Liver (tissue), 3 donors: Measurements from ENCODE around the gene FRMD4A.
A peak's percentile ranks its signal among the peaks of the same experiment; 100 is the strongest.

ENCODE experiments used
- EGR1 ChIP-seq, 2 donors: IDR thresholded peaks; 2 replicates each; pipeline ENCODE4 v1.6.1; 2016 to 2018; ENCODE audit warnings: antibody characterized with exemption in 2 of 2, low read depth in 2 of 2
- FOXA1 ChIP-seq: IDR thresholded peaks from 2 replicates; pipeline ENCODE4 v1.6.1; 2016; ENCODE audit warnings: antibody characterized with exemption
- GABPA ChIP-seq, 2 donors: IDR thresholded peaks in 1 of 2; conservative IDR thresholded peaks in 1 of 2; 2 replicates each; pipeline ENCODE4 v1.6.1; 2016; ENCODE audit warnings: antibody characterized with exemption in 2 of 2, mild to moderate bottlenecking in 1 of 2, moderate library complexity in 1 of 2
- HNF4A ChIP-seq, 2 donors: conservative IDR thresholded peaks; 2 replicates each; pipeline ENCODE4 v1.6.1; 2016; ENCODE audit warnings: antibody characterized with exemption in 2 of 2, mild to moderate bottlenecking in 2 of 2
- JUND ChIP-seq, 2 donors: IDR thresholded peaks; 2 replicates each; pipeline ENCODE4 v1.6.1; 2016; ENCODE audit warnings: antibody characterized with exemption in 2 of 2
- RAD21 ChIP-seq, 2 donors: IDR thresholded peaks; 2 replicates each; pipeline ENCODE4 v1.6.1; 2016; ENCODE audit warnings: antibody characterized with exemption in 2 of 2, mild to moderate bottlenecking in 2 of 2
- RXRA ChIP-seq, 2 donors: IDR thresholded peaks; 2 replicates each; pipeline ENCODE4 v1.6.1; 2017 to 2018; ENCODE audit warnings: antibody characterized with exemption in 2 of 2, mild to moderate bottlenecking in 1 of 2
- SP1 ChIP-seq: IDR thresholded peaks from 2 replicates; pipeline ENCODE4 v1.6.1; 2018; ENCODE audit warnings: antibody characterized with exemption, mild to moderate bottlenecking
- TAF1 ChIP-seq: conservative IDR thresholded peaks from 2 replicates; pipeline ENCODE4 v1.6.1; 2016; ENCODE audit warnings: antibody characterized with exemption, mild to moderate bottlenecking
- YY1 ChIP-seq: IDR thresholded peaks from 2 replicates; pipeline ENCODE4 v1.6.1; 2016; ENCODE audit warnings: antibody characterized with exemption, mild to moderate bottlenecking
- TF ChIP-seq, protein P1 (sequence below): fragments of 150-350 bp; IDR thresholded peaks from 2 replicates; pipeline ENCODE4 v1.5.1; 2017; ENCODE audit warnings: improper control_type of control experiment, low read depth, low read length; ENCODE audit not compliant: missing input control
- TF ChIP-seq, protein P2 (sequence below): IDR thresholded peaks from 2 replicates; pipeline ENCODE4 v1.6.1; 2016; ENCODE audit warnings: antibody characterized with exemption
- TF ChIP-seq, protein P3 (sequence below): IDR thresholded peaks from 2 replicates; pipeline ENCODE4 v1.6.1; 2016; ENCODE audit warnings: antibody characterized with exemption
- TF ChIP-seq, protein P4 (sequence below): IDR thresholded peaks from 2 replicates; pipeline ENCODE4 v1.6.1; 2016; ENCODE audit warnings: antibody characterized with exemption
- donor health status: healthy.
- donor health status: healthy.

DNA sequence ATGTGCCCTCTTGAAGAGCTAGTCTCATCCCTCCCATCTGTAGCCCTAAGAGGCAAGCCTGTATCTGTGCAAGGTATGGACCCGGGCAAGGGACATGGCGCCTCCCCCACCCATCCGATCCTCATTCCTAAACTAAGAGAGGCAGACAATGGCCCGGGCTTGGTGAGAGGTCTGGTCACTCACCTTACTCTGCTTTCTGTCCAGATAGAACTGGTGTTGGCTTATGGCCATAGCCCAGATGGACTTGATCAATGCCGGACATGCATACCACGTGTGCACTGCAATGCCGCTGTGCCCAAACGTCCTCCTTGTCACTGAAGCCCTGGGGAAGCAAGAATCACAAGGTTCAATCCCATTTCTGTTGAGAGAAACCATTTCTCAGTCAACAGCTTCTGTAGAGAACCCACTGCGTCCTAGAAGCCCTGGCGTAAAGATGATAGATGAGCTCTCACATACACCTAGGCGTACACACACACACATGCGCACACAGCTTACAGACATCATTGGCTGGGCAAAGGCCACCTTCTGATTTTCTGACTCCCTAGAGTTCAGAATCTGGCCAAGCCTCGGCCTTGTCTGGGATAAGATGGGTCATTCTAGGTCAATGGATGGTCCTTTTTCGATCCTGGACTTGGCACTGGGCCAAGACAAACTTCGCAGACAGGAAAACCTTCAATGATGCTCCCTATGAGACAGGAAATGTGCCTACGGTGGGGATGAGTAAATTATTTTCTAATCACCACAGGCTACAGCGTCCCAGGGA, 629.4 kb downstream of the FRMD4A start:
- TF ChIP-seq, protein P1, sequence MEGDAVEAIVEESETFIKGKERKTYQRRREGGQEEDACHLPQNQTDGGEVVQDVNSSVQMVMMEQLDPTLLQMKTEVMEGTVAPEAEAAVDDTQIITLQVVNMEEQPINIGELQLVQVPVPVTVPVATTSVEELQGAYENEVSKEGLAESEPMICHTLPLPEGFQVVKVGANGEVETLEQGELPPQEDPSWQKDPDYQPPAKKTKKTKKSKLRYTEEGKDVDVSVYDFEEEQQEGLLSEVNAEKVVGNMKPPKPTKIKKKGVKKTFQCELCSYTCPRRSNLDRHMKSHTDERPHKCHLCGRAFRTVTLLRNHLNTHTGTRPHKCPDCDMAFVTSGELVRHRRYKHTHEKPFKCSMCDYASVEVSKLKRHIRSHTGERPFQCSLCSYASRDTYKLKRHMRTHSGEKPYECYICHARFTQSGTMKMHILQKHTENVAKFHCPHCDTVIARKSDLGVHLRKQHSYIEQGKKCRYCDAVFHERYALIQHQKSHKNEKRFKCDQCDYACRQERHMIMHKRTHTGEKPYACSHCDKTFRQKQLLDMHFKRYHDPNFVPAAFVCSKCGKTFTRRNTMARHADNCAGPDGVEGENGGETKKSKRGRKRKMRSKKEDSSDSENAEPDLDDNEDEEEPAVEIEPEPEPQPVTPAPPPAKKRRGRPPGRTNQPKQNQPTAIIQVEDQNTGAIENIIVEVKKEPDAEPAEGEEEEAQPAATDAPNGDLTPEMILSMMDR: no peak
- TF ChIP-seq RXRA (IDR thresholded peaks at IDR 0.05): peak; percentile 91 to 98
- TF ChIP-seq SP1: peak; percentile 88
- TF ChIP-seq TAF1: no peak
- TF ChIP-seq EGR1 (IDR thresholded peaks at IDR 0.05; ENCODE audit: low read depth in 2 of 2): peak in 1 of 2 donors; percentile 34
- TF ChIP-seq, protein P2, sequence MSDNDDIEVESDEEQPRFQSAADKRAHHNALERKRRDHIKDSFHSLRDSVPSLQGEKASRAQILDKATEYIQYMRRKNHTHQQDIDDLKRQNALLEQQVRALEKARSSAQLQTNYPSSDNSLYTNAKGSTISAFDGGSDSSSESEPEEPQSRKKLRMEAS: peak; percentile 72
- TF ChIP-seq FOXA1: no peak
- TF ChIP-seq YY1: peak; percentile 80
- TF ChIP-seq, protein P3, sequence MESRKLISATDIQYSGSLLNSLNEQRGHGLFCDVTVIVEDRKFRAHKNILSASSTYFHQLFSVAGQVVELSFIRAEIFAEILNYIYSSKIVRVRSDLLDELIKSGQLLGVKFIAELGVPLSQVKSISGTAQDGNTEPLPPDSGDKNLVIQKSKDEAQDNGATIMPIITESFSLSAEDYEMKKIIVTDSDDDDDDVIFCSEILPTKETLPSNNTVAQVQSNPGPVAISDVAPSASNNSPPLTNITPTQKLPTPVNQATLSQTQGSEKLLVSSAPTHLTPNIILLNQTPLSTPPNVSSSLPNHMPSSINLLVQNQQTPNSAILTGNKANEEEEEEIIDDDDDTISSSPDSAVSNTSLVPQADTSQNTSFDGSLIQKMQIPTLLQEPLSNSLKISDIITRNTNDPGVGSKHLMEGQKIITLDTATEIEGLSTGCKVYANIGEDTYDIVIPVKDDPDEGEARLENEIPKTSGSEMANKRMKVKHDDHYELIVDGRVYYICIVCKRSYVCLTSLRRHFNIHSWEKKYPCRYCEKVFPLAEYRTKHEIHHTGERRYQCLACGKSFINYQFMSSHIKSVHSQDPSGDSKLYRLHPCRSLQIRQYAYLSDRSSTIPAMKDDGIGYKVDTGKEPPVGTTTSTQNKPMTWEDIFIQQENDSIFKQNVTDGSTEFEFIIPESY: peak; percentile 69
- TF ChIP-seq HNF4A (conservative IDR thresholded peaks at IDR 0.05): peak; percentile 81 to 88
- TF ChIP-seq JUND (IDR thresholded peaks at IDR 0.05): peak; percentile 54 to 70
- peak in 1 of 2 donors; percentile 17 for TF ChIP-seq GABPA (IDR thresholded peaks at IDR 0.05 in 1 of 2, conservative IDR thresholded peaks at IDR 0.05 in 1 of 2)
- TF ChIP-seq, protein P4, sequence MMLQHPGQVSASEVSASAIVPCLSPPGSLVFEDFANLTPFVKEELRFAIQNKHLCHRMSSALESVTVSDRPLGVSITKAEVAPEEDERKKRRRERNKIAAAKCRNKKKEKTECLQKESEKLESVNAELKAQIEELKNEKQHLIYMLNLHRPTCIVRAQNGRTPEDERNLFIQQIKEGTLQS: peak; percentile 37
- peak in 1 of 2 donors; percentile 36 for TF ChIP-seq RAD21 (IDR thresholded peaks at IDR 0.05)
